ENCODE results near the gene MEFV.

MEFV gene

DNA sequence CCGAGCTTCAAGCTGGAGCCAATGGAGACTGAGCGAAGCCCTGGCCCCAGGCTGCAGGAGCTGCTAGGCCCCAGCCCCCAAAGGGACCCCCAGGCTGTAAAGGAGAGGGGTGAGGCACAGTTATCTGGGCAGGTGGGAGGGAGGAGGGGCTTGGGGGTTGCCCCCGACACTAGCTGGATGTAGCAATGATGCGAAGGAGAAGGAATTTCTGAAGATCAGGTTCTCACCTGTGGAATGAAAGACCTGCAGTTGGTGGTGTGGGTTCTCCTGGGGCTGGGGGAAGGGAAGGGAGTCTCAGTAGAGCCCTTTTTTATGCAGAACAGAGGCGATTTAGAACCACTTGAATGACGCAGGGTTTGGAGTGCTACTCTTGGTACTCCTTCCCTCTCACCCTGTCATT lies 28.7 kb upstream of the MEFV start:
- H3K4me3 ChIP-seq (ENCODE audit: low read length), result peak overlapping the region; percentile 95; the same call in 1 of the 2 replicates
- peaks cover 60% of the 10 kb centered on the region for H3K36me3 ChIP-seq (replicated peaks; ENCODE audit: low read depth, low read length)

DNA sequence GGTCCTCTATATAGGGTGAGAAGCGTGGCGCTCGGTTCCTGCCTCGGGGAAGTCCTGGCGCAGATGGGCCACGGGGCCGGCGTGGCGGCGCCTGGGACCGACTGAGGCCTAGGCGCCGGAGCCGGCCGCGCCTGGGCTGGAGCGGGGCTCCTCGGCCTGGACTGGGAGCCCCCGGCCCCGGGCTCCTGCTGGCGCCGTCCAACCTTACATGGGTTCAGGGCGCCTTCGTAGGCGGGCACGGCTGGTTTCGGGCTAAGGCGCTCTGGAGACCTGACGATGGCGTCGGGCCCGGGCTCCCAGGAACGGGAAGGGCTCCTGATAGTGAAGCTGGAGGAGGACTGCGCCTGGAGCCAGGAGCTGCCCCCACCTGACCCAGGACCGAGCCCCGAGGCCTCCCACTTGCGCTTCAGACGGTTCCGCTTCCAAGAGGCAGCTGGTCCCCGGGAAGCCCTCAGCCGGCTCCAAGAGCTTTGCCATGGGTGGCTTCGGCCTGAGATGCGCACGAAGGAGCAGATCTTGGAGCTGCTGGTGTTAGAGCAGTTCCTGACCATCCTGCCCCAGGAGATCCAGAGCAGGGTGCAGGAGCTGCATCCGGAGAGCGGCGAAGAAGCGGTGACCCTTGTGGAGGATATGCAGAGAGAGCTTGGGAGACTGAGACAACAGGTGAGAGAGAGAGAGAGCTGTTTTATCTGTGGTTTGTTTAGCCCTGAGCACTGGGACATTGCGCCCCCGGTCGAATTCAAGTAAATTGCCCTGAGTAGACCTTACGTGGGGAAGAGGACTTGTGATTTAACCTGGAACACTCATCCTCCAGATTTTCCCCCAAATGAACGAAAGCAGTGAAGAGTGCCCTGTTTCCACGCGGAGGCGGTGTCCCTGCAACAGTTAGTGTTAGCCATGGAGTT lies 27.4 kb upstream of the MEFV start:
- H3K4me2 ChIP-seq (ENCODE audit: low read length), result peak overlapping the region; percentile 95
- peaks cover 46% of the 10 kb centered on the region for H3K36me3 ChIP-seq (replicated peaks; ENCODE audit: low read depth, low read length)
- peak overlapping the region; percentile 95 for H3K4me3 ChIP-seq (ENCODE audit: low read length)
- peaks cover 16% of the 10 kb centered on the region for H3K4me1 ChIP-seq (ENCODE audit: low read length)
- TF ChIP-seq EZH2phosphoT487 (IDR thresholded peaks at IDR 0.05; ENCODE audit: low read depth), result no peak
- TF ChIP-seq, protein P1, sequence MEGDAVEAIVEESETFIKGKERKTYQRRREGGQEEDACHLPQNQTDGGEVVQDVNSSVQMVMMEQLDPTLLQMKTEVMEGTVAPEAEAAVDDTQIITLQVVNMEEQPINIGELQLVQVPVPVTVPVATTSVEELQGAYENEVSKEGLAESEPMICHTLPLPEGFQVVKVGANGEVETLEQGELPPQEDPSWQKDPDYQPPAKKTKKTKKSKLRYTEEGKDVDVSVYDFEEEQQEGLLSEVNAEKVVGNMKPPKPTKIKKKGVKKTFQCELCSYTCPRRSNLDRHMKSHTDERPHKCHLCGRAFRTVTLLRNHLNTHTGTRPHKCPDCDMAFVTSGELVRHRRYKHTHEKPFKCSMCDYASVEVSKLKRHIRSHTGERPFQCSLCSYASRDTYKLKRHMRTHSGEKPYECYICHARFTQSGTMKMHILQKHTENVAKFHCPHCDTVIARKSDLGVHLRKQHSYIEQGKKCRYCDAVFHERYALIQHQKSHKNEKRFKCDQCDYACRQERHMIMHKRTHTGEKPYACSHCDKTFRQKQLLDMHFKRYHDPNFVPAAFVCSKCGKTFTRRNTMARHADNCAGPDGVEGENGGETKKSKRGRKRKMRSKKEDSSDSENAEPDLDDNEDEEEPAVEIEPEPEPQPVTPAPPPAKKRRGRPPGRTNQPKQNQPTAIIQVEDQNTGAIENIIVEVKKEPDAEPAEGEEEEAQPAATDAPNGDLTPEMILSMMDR (IDR thresholded peaks at IDR 0.05; ENCODE audit: low read depth, low read length), result no peak
- H2AFZ ChIP-seq (ENCODE audit: low read depth, low read length), result no peak overlapping the region
- no peaks in the 10 kb centered on the region for H3K27me3 ChIP-seq (ENCODE audit: low read depth, low read length)
- peaks cover 8% of the 10 kb centered on the region; the same call in 1 of the 2 replicates for H3K9me3 ChIP-seq (ENCODE audit: insufficient read depth, low read length)
- H3K9ac ChIP-seq (ENCODE audit: low read length), result peak overlapping the region; percentile 99
- H4K20me1 ChIP-seq (ENCODE audit: insufficient read depth, low read length), result no peaks in the 10 kb centered on the region
- peaks cover 51% of the 10 kb centered on the region for H3K79me2 ChIP-seq (ENCODE audit: low read length)
- peak overlapping the region; percentile 94 for H3K27ac ChIP-seq (ENCODE audit: low read length)

More for the DNA sequence above, 28.7 kb upstream of the MEFV start:
- Histone ChIP-seq H2AFZ (ENCODE audit: low read depth, low read length) (no peak overlapping the region), H3K9me3 (ENCODE audit: insufficient read depth, low read length) (peaks cover 21% of the 10 kb centered on the region), H3K27ac (ENCODE audit: low read length) (no peak overlapping the region), H3K9ac (ENCODE audit: low read length) (no peak overlapping the region), H3K79me2 (ENCODE audit: low read length) (peaks cover 65% of the 10 kb centered on the region), H3K27me3 (ENCODE audit: low read depth, low read length) (no peaks in the 10 kb centered on the region), H3K4me2 (ENCODE audit: low read length) (peak overlapping the region; percentile 95), H3K4me1 (ENCODE audit: low read length) (peaks cover 16% of the 10 kb centered on the region), H4K20me1 (ENCODE audit: insufficient read depth, low read length) (no peaks in the 10 kb centered on the region)
- TF ChIP-seq, protein P1 (IDR thresholded peaks at IDR 0.05; ENCODE audit: low read depth, low read length), result no peak
- TF ChIP-seq EZH2phosphoT487 (IDR thresholded peaks at IDR 0.05; ENCODE audit: low read depth), result no peak

DNA sequence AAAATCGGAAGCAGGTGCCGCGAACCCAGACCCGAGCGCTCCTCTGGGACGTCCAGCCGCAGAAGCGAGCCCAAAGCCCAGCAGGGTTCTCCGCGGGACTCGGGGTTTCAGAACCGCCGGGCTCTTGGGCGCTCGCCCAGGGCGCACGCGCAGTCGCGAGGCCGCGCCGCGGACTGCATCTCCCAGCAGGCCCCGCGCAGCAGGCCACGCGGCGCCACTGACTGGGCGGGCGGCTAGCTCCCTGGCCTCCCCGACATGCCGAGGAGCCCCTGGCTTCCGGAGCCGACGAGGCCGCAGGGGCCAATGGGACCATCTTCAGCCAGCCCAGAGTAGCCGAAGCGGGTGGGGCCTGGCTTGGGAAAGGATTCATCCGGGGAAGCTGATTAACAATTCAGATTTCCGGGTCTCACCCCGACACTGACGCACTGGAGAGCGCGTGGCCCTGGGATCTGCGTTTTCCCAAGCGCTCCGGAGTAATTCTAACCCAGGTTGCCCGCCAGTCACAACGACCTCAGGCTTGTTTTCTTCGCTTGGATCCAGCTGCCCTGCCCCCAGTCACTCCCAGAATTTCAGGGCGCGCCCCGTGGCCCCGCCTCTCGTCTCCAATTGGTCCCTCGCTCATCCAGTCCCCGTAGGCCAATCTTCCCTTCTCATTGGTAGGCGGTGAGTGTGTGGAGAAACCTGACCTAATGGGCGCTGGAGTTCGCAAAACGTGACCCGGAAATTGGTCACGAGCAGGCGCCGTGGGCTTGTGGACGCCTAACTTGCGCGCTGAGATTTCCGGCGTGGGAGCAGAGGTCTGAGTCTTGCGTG lies 26.5 kb upstream of the MEFV start, which contains the start of gene ZNF263:
ZNF263 (plus strand) TSS at position 762 of the 813 bp plus-strand sequence. CDS start 328 bp downstream, outside the sequence.
- Histone ChIP-seq H3K4me1 (ENCODE audit: low read length) (peaks cover 16% of the 10 kb centered on the region), H2AFZ (ENCODE audit: low read depth, low read length) (peak within 1 kb of the TSS; percentile 92), H4K20me1 (ENCODE audit: insufficient read depth, low read length) (no peaks in the 10 kb centered on the region), H3K27ac (ENCODE audit: low read length) (peak within 1 kb of the TSS; percentile 94), H3K36me3 (replicated peaks; ENCODE audit: low read depth, low read length) (peaks cover 38% of the 10 kb centered on the region), H3K27me3 (ENCODE audit: low read depth, low read length) (no peaks in the 10 kb centered on the region), H3K9me3 (ENCODE audit: insufficient read depth, low read length) (peaks cover 3% of the 10 kb centered on the region; the same call in 1 of the 2 replicates), H3K4me2 (ENCODE audit: low read length) (peak within 1 kb of the TSS; percentile 96), H3K79me2 (ENCODE audit: low read length) (peaks cover 44% of the 10 kb centered on the region), H3K4me3 (ENCODE audit: low read length) (peak within 1 kb of the TSS; percentile 95), H3K9ac (ENCODE audit: low read length) (peak within 1 kb of the TSS; percentile 99)
- TF ChIP-seq, protein P1 (IDR thresholded peaks at IDR 0.05; ENCODE audit: low read depth, low read length), result no peak
- no peak for TF ChIP-seq EZH2phosphoT487 (IDR thresholded peaks at IDR 0.05; ENCODE audit: low read depth)
